HEK293 (cell line): Measurements from ENCODE around the gene SLC35B4.

Experiments
- GLIS1 ChIP-seq: fragments of 450-650 bp; formaldehyde crosslinking; IDR thresholded peaks from 2 replicates; pipeline ENCODE4 v1.5.1; 2016; ENCODE audit warnings: missing biosample characterization, missing genetic modification characterization
- HOXC10 ChIP-seq: sonication (generic); formaldehyde crosslinking; IDR thresholded peaks from 2 replicates; pipeline ENCODE4 v1.8.1; 2023; ENCODE audit warnings: mild to moderate bottlenecking, missing genetic modification reagents
- KLF1 ChIP-seq: fragments of 450-650 bp; formaldehyde crosslinking; IDR thresholded peaks from 2 replicates; pipeline ENCODE4 v1.5.1; 2016; ENCODE audit warnings: missing biosample characterization, missing genetic modification characterization
- TRIM28 ChIP-seq: IDR thresholded peaks from 2 replicates; pipeline ENCODE4 v1.6.1; 2011; ENCODE audit warnings: low read length, control low read depth, borderline replicate concordance
- YY2 ChIP-seq: fragments of 450-650 bp; formaldehyde crosslinking; IDR thresholded peaks from 2 replicates; pipeline ENCODE4 v1.5.1; 2016; ENCODE audit warnings: missing biosample characterization, missing genetic modification characterization
- ZBTB17 ChIP-seq: fragments of 450-650 bp; formaldehyde crosslinking; IDR thresholded peaks from 2 replicates; pipeline ENCODE4 v1.5.1; 2016; ENCODE audit warnings: missing biosample characterization, missing genetic modification characterization
- ZBTB20 ChIP-seq: fragments of 450-650 bp; formaldehyde crosslinking; IDR thresholded peaks from 2 replicates; pipeline ENCODE4 v1.5.1; 2016; ENCODE audit warnings: missing biosample characterization, missing genetic modification characterization
- ZNF140 ChIP-seq: fragments of 450-650 bp; formaldehyde crosslinking; IDR thresholded peaks from 2 replicates; pipeline ENCODE4 v1.5.1; 2016; ENCODE audit warnings: missing biosample characterization, missing genetic modification characterization
- ZNF184 ChIP-seq: fragments of 450-650 bp; IDR thresholded peaks from 2 replicates; pipeline ENCODE4 v1.5.1; 2018; ENCODE audit warnings: missing biosample characterization, mild to moderate bottlenecking, missing genetic modification characterization
- ZNF2 ChIP-seq: fragments of 450-650 bp; formaldehyde crosslinking; IDR thresholded peaks from 2 replicates; pipeline ENCODE4 v1.5.1; 2016; ENCODE audit warnings: missing biosample characterization, missing genetic modification characterization
- ZNF202 ChIP-seq: fragments of 450-650 bp; formaldehyde crosslinking; IDR thresholded peaks from 2 replicates; pipeline ENCODE4 v1.5.1; 2016; ENCODE audit warnings: missing biosample characterization, missing genetic modification characterization, borderline replicate concordance
- ZNF24 ChIP-seq: fragments of 450-650 bp; formaldehyde crosslinking; IDR thresholded peaks from 2 replicates; pipeline ENCODE4 v1.5.1; 2016; ENCODE audit warnings: missing biosample characterization, missing genetic modification characterization
- ZNF350 ChIP-seq: fragments of 450-650 bp; formaldehyde crosslinking; IDR thresholded peaks from 2 replicates; pipeline ENCODE4 v1.5.0; 2017; ENCODE audit warnings: missing biosample characterization, mild to moderate bottlenecking, missing genetic modification characterization
- ZNF423 ChIP-seq: fragments of 450-650 bp; formaldehyde crosslinking; IDR thresholded peaks from 2 replicates; pipeline ENCODE4 v1.5.1; 2016; ENCODE audit warnings: missing biosample characterization, missing genetic modification characterization
- ZNF558 ChIP-seq: fragments of 450-650 bp; formaldehyde crosslinking; IDR thresholded peaks from 2 replicates; pipeline ENCODE4 v1.5.1; 2016; ENCODE audit warnings: missing biosample characterization, missing genetic modification characterization
- ZNF561 ChIP-seq: fragments of 450-650 bp; IDR thresholded peaks from 2 replicates; pipeline ENCODE4 v1.5.1; 2018; ENCODE audit warnings: missing biosample characterization, missing genetic modification characterization, borderline replicate concordance
- ZNF600 ChIP-seq: fragments of 450-650 bp; formaldehyde crosslinking; IDR thresholded peaks from 2 replicates; pipeline ENCODE4 v1.5.1; 2016; ENCODE audit warnings: missing biosample characterization, missing genetic modification characterization
- ZNF660 ChIP-seq: fragments of 450-650 bp; IDR thresholded peaks from 2 replicates; pipeline ENCODE4 v1.5.1; 2018; ENCODE audit warnings: missing biosample characterization, mild to moderate bottlenecking, missing genetic modification characterization
- ZNF701 ChIP-seq: fragments of 450-650 bp; formaldehyde crosslinking; IDR thresholded peaks from 2 replicates; pipeline ENCODE4 v1.5.1; 2016; ENCODE audit warnings: missing biosample characterization, missing genetic modification characterization
- ZNF830 ChIP-seq: fragments of 450-650 bp; IDR thresholded peaks from 2 replicates; pipeline ENCODE4 v1.5.0; 2018; ENCODE audit warnings: missing biosample characterization, missing genetic modification characterization, low read depth, mild to moderate bottlenecking, moderate library complexity
- ZSCAN16 ChIP-seq: fragments of 450-650 bp; formaldehyde crosslinking; IDR thresholded peaks from 2 replicates; pipeline ENCODE4 v1.5.1; 2016; ENCODE audit warnings: missing biosample characterization, missing genetic modification characterization
- TF ChIP-seq, protein P1 (sequence below): fragments of 450-650 bp; formaldehyde crosslinking; IDR thresholded peaks from 2 replicates; pipeline ENCODE4; 2016; ENCODE audit warnings: missing biosample characterization, missing genetic modification characterization
- TF ChIP-seq, protein P2 (sequence below): fragments of 450-650 bp; formaldehyde crosslinking; IDR thresholded peaks from 2 replicates; pipeline ENCODE4 v1.5.1; 2016; ENCODE audit warnings: missing biosample characterization, missing genetic modification characterization
- TF ChIP-seq, protein P3 (sequence below): fragments of 450-650 bp; formaldehyde crosslinking; IDR thresholded peaks from 2 replicates; pipeline ENCODE4 v1.5.1; 2016; ENCODE audit warnings: missing biosample characterization, missing genetic modification characterization
- TF ChIP-seq, protein P4 (sequence below): fragments of 450-650 bp; formaldehyde crosslinking; conservative IDR thresholded peaks from 2 replicates; pipeline ENCODE4 v1.5.1; 2016; ENCODE audit warnings: low read depth, missing biosample characterization, missing genetic modification characterization

Gene SLC35B4

DNA sequence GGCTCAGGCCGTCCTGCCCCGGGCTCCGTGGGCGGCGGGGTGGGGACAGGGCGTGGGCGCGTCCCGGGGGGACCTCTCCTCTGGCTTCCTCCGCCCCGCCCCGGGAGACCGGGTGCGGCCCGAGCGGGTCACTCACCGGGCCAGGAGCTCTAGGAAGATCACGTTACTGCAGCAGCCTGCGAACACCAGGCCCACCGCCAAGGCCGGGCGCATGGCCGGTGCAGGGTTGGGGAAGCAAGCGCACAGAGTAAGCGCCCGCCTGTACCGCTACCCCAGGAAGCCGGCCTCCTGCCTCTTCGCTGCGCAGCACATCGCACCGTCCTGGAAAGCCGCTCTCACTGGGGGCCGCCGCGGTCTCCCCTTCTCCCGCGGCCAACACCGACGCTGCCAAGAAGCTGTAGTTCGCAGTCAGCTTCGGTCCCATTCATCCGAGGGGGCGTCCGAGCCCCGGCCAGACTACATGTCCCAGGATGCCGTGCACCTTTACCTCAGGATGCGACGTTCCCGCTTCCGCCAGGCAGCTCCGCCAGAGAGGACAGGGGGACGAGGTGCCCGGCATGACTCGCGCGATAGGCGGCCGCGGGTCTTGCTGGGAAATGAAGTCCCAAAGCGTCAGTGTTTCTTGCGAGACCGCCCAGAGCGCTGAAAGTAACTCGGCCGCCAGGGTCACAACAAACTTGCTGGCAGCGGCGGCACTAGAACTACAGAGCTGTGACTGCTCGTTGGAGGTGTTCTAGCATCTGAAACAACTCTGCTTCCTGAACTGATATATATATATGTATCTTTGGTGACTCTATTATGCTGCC lies at the start of gene SLC35B4 (continued):
- TF ChIP-seq, protein P1, sequence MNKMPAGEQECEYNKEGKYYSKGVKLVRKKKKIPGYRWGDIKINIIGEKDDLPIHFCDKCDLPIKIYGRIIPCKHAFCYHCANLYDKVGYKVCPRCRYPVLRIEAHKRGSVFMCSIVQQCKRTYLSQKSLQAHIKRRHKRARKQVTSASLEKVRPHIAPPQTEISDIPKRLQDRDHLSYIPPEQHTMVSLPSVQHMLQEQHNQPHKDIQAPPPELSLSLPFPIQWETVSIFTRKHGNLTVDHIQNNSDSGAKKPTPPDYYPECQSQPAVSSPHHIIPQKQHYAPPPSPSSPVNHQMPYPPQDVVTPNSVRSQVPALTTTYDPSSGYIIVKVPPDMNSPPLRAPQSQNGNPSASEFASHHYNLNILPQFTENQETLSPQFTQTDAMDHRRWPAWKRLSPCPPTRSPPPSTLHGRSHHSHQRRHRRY (tag by site-specific recombination): no peak
- TF ChIP-seq, protein P2, sequence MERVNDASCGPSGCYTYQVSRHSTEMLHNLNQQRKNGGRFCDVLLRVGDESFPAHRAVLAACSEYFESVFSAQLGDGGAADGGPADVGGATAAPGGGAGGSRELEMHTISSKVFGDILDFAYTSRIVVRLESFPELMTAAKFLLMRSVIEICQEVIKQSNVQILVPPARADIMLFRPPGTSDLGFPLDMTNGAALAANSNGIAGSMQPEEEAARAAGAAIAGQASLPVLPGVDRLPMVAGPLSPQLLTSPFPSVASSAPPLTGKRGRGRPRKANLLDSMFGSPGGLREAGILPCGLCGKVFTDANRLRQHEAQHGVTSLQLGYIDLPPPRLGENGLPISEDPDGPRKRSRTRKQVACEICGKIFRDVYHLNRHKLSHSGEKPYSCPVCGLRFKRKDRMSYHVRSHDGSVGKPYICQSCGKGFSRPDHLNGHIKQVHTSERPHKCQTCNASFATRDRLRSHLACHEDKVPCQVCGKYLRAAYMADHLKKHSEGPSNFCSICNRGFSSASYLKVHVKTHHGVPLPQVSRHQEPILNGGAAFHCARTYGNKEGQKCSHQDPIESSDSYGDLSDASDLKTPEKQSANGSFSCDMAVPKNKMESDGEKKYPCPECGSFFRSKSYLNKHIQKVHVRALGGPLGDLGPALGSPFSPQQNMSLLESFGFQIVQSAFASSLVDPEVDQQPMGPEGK (tag by site-specific recombination): peak; percentile 91
- peak; percentile 72 for TF ChIP-seq ZNF2
- peak; percentile 79 for TF ChIP-seq YY2
- peak; percentile 58 for TF ChIP-seq ZNF600 (tag by site-specific recombination)
- no peak for TF ChIP-seq ZNF830 (tag by site-specific recombination)
- no peak for TF ChIP-seq ZSCAN16 (tag by site-specific recombination)
- no peak for TF ChIP-seq HOXC10 (CRISPR knock-in tag)
- peak; percentile 61; the same call in 1 of the 2 replicates for TF ChIP-seq ZNF660 (tag by site-specific recombination)
- peak; percentile 93 for TF ChIP-seq ZBTB20 (tag by site-specific recombination)
- TF ChIP-seq ZNF184 (tag by site-specific recombination): no peak
- TF ChIP-seq ZNF561: peak; percentile 15; the same call in 1 of the 2 replicates
- no peak for TF ChIP-seq ZNF140 (tag by site-specific recombination)
- TF ChIP-seq ZNF202 (tag by site-specific recombination): no peak
- no peak for TF ChIP-seq ZNF558
- peak; percentile 71; the same call in 1 of the 2 replicates for TF ChIP-seq ZNF24 (tag by site-specific recombination)
- TF ChIP-seq ZBTB17 (tag by site-specific recombination): peak; percentile 99
- TF ChIP-seq, protein P3, sequence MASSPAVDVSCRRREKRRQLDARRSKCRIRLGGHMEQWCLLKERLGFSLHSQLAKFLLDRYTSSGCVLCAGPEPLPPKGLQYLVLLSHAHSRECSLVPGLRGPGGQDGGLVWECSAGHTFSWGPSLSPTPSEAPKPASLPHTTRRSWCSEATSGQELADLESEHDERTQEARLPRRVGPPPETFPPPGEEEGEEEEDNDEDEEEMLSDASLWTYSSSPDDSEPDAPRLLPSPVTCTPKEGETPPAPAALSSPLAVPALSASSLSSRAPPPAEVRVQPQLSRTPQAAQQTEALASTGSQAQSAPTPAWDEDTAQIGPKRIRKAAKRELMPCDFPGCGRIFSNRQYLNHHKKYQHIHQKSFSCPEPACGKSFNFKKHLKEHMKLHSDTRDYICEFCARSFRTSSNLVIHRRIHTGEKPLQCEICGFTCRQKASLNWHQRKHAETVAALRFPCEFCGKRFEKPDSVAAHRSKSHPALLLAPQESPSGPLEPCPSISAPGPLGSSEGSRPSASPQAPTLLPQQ: peak; percentile 54; the same call in 1 of the 2 replicates
- TF ChIP-seq KLF1 (tag by site-specific recombination): peak; percentile 99
- TF ChIP-seq GLIS1 (tag by site-specific recombination): peak; percentile 62
- TF ChIP-seq ZNF423 (tag by site-specific recombination): 0 out of 2 replicates have a peak, but pooled peaks have one; percentile 20
- TF ChIP-seq TRIM28: peak; percentile 39; the same call in 1 of the 2 replicates
- no peak for TF ChIP-seq ZNF701 (tag by site-specific recombination)
- TF ChIP-seq, protein P4, sequence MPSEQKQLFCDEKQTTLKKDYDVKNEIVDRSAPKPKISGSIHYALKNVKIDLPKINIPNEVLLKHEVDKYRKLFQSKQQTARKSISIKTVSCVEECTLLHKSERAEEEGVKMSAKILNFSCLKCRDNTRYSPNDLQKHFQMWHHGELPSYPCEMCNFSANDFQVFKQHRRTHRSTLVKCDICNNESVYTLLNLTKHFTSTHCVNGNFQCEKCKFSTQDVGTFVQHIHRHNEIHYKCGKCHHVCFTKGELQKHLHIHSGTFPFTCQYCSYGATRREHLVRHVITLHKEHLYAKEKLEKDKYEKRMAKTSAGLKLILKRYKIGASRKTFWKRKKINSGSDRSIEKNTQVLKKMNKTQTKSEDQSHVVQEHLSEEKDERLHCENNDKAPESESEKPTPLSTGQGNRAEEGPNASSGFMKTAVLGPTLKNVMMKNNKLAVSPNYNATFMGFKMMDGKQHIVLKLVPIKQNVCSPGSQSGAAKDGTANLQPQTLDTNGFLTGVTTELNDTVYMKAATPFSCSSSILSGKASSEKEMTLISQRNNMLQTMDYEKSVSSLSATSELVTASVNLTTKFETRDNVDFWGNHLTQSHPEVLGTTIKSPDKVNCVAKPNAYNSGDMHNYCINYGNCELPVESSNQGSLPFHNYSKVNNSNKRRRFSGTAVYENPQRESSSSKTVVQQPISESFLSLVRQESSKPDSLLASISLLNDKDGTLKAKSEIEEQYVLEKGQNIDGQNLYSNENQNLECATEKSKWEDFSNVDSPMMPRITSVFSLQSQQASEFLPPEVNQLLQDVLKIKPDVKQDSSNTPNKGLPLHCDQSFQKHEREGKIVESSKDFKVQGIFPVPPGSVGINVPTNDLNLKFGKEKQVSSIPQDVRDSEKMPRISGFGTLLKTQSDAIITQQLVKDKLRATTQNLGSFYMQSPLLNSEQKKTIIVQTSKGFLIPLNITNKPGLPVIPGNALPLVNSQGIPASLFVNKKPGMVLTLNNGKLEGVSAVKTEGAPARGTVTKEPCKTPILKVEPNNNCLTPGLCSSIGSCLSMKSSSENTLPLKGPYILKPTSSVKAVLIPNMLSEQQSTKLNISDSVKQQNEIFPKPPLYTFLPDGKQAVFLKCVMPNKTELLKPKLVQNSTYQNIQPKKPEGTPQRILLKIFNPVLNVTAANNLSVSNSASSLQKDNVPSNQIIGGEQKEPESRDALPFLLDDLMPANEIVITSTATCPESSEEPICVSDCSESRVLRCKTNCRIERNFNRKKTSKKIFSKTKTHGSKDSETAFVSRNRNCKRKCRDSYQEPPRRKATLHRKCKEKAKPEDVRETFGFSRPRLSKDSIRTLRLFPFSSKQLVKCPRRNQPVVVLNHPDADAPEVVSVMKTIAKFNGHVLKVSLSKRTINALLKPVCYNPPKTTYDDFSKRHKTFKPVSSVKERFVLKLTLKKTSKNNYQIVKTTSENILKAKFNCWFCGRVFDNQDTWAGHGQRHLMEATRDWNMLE (tag by site-specific recombination): peak; percentile 70
- TF ChIP-seq ZNF350: no peak
